ACC112 (cell line): ENCODE data around the gene EMID1.

Source experiments
- H2AFZ ChIP-seq: fragments of 200-600 bp; sonication (generic); one replicate; pipeline ENCODE4 v1.6.0; 2017; ENCODE audit warnings: antibody characterized with exemption, low read length; ENCODE audit not compliant: unreplicated experiment
- H3K27ac ChIP-seq: fragments of 200-600 bp; sonication (generic); 2 replicates; pipeline ENCODE4 v1.5.1; 2014; ENCODE audit warnings: low read depth, mild to moderate bottlenecking, antibody characterized with exemption, low read length, moderate library complexity
- H3K27me3 ChIP-seq: fragments of 200-600 bp; sonication (generic); 2 replicates; pipeline ENCODE4 v1.6.1; 2014; ENCODE audit warnings: mild to moderate bottlenecking, antibody characterized with exemption, low read length, moderate library complexity, mixed read lengths; ENCODE audit not compliant: insufficient read depth
- H3K36me3 ChIP-seq: fragments of 200-600 bp; sonication (generic); 2 replicates; pipeline ENCODE4 v1.6.1; 2016; ENCODE audit warnings: mild to moderate bottlenecking, antibody characterized with exemption, low read length, moderate library complexity, mixed read lengths; ENCODE audit not compliant: insufficient read depth
- H3K4me1 ChIP-seq: fragments of 200-600 bp; sonication (generic); one replicate; pipeline ENCODE4 v1.6.1; 2016; ENCODE audit warnings: low read length, mixed read lengths; ENCODE audit not compliant: insufficient read depth, unreplicated experiment, control insufficient read depth
- H3K4me3 ChIP-seq: fragments of 200-600 bp; sonication (generic); 2 replicates; pipeline ENCODE4 v1.5.1; 2014; ENCODE audit warnings: mild to moderate bottlenecking, low read depth, low read length
- H3K79me2 ChIP-seq: fragments of 200-600 bp; sonication (generic); one replicate; pipeline ENCODE4 v1.6.0; 2016; ENCODE audit warnings: low read length; ENCODE audit not compliant: control insufficient read depth, unreplicated experiment, insufficient read depth

EMID1 gene

GRCh38 chr22:29308791-29309262, 103.1 kb downstream of the EMID1 start:
- Histone ChIP-seq H3K36me3 (no peaks in the 10 kb centered on the region), H3K4me3 (no peak overlapping the region), H2AFZ (no peak overlapping the region), H3K27ac (no peak overlapping the region), H3K27me3 (peaks cover 7% of the 10 kb centered on the region; the same call in 1 of the 2 replicates), H3K79me2 (no peaks in the 10 kb centered on the region), H3K4me1 (peaks cover 17% of the 10 kb centered on the region)
